Measurements from ENCODE around the gene DPP6. TPM values are rescaled to one million over a fixed set of nuclear protein-coding genes. Genes with fewer than 3 reads are reported as not detected.

The DPP6 gene
- total RNA-seq, 2 experiments from 2014 or later, result not detected

DNA sequence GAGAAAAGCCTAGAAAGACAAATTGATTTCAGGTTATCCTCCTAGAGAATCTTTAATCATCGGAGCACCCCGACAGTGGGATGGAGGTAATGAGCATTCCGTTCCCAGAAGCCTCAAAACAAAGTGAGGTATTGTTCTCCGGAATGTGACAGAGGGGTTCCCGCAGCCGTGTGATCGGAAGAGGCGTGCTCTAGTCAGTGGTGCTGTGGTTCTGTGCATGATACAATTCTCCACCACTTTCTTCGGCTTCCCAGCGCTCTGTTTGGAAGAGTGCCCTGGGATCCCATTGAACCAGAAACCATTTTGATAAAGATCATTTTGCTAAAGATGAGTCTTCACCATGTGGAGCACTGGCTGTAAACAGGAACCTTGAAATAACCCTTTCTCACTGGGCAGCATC is 516.1 kb downstream of the DPP6 start:
- H3K4me1 ChIP-seq (ENCODE audit: insufficient read depth, low read length), result no peaks in the 10 kb centered on the region
- no peaks in the 10 kb centered on the region for H3K9me3 Mint-ChIP-seq
- ATAC-seq (ENCODE audit: poor library complexity), result no peak
- no peaks in the 10 kb centered on the region for H3K27me3 Mint-ChIP-seq
- no peak for DNase-seq
- H3K27me3 ChIP-seq (ENCODE audit: control insufficient read depth in 1 of 2, insufficient read depth in 2 of 2, low read length in 2 of 2), result no peaks in the 10 kb centered on the region
- H3K4me3 ChIP-seq (ENCODE audit: low read length), result no peak overlapping the region
- POLR2A ChIA-PET, result no interaction called here
- intact Hi-C loops (cut with DNase I, micrococcal nuclease), result no loop called here
- CTCF ChIA-PET, result no interaction called here
- peaks cover 0 to 16% of the 10 kb centered on the region in 2 experiments for H3K9me3 ChIP-seq (ENCODE audit: control insufficient read depth in 1 of 2, insufficient read depth in 1 of 2, low read length in 2 of 2)
- no peaks in the 10 kb centered on the region for H3K4me1 Mint-ChIP-seq (ENCODE audit: low read depth)
- no peak overlapping the region for H3K27ac Mint-ChIP-seq
- TF ChIP-seq, protein P1, sequence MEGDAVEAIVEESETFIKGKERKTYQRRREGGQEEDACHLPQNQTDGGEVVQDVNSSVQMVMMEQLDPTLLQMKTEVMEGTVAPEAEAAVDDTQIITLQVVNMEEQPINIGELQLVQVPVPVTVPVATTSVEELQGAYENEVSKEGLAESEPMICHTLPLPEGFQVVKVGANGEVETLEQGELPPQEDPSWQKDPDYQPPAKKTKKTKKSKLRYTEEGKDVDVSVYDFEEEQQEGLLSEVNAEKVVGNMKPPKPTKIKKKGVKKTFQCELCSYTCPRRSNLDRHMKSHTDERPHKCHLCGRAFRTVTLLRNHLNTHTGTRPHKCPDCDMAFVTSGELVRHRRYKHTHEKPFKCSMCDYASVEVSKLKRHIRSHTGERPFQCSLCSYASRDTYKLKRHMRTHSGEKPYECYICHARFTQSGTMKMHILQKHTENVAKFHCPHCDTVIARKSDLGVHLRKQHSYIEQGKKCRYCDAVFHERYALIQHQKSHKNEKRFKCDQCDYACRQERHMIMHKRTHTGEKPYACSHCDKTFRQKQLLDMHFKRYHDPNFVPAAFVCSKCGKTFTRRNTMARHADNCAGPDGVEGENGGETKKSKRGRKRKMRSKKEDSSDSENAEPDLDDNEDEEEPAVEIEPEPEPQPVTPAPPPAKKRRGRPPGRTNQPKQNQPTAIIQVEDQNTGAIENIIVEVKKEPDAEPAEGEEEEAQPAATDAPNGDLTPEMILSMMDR (IDR thresholded peaks at IDR 0.05), result no peak
- H3K36me3 ChIP-seq (ENCODE audit: insufficient read depth, low read length), result no peaks in the 10 kb centered on the region
- H3K4me3 Mint-ChIP-seq, result no peak overlapping the region
- no peaks in the 10 kb centered on the region for H3K36me3 Mint-ChIP-seq (ENCODE audit: low read depth)
- no peak overlapping the region for H3K27ac ChIP-seq (ENCODE audit: low read depth in 1 of 2, low read length in 2 of 2)

DNA sequence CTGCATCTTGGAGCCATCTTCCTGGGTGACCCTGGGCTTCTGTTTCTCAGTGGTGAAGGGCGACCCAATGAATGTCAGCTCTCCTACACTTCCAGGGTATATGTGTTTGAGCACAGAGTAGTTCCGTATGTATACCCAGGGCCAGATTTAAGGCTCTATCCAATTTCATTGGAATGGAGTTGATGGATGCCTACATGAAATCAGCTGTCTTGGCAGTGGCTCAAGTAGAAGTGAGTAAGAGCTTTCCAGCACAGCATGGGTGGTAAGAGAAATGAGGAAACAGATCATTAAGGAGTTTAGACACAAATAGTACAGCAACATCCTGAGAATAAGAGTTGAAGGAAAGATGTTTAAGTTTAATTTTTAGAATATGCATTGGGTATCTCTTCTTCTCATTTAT is 517.7 kb downstream of the DPP6 start:
- Histone ChIP-seq H3K36me3 (ENCODE audit: insufficient read depth, low read length) (no peaks in the 10 kb centered on the region), H3K4me3 (ENCODE audit: low read length) (no peak overlapping the region), H3K27me3 (ENCODE audit: control insufficient read depth in 1 of 2, insufficient read depth in 2 of 2, low read length in 2 of 2) (no peaks in the 10 kb centered on the region), H3K4me1 (ENCODE audit: insufficient read depth, low read length) (no peaks in the 10 kb centered on the region), H3K9me3 (ENCODE audit: control insufficient read depth in 1 of 2, insufficient read depth in 1 of 2, low read length in 2 of 2) (peaks cover 0 to 24% of the 10 kb centered on the region in 2 experiments), H3K27ac (ENCODE audit: low read depth in 1 of 2, low read length in 2 of 2) (no peak overlapping the region)
- Mint-ChIP-seq H3K27me3 (no peaks in the 10 kb centered on the region), H3K9me3 (no peaks in the 10 kb centered on the region), H3K4me1 (ENCODE audit: low read depth) (no peaks in the 10 kb centered on the region), H3K36me3 (ENCODE audit: low read depth) (no peaks in the 10 kb centered on the region), H3K4me3 (no peak overlapping the region), H3K27ac (no peak overlapping the region)
- intact Hi-C loops (cut with DNase I, micrococcal nuclease), result no loop called here
- no peak for DNase-seq
- ChIA-PET CTCF (no interaction called here), POLR2A (no interaction called here)
- no peak for ATAC-seq (ENCODE audit: poor library complexity)
- TF ChIP-seq, protein P1 (IDR thresholded peaks at IDR 0.05), result no peak

DNA sequence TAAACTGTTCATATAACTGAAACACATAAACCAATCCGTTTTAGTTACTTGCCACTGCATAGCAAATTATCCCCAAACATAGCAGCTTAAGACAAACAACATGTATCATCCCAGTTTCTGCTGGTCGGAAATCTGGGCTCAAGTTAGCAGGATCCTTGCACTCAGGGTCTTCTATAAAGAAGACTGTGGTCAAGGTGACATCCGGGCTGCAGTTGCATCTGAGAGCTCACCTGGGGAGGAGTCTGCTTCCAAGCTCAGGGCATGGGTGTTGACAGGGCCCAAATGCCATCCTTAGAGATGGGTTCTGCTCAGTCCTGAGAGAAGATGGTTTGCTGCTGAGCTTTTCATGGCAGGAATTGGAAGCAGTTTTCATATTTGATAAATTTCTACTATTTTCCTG is 519.6 kb downstream of the DPP6 start:
- H3K9me3 ChIP-seq (ENCODE audit: control insufficient read depth in 1 of 2, insufficient read depth in 1 of 2, low read length in 2 of 2), result peaks cover 0 to 30% of the 10 kb centered on the region in 2 experiments
- no peaks in the 10 kb centered on the region for H3K9me3 Mint-ChIP-seq
- no peak overlapping the region for H3K4me3 ChIP-seq (ENCODE audit: low read length)
- TF ChIP-seq, protein P1 (IDR thresholded peaks at IDR 0.05), result no peak
- no peak overlapping the region for H3K27ac Mint-ChIP-seq
- H3K36me3 ChIP-seq (ENCODE audit: insufficient read depth, low read length), result no peaks in the 10 kb centered on the region
- intact Hi-C loops (cut with DNase I, micrococcal nuclease), result no loop called here
- DNase-seq, result no peak
- no peaks in the 10 kb centered on the region for H3K27me3 ChIP-seq (ENCODE audit: control insufficient read depth in 1 of 2, insufficient read depth in 2 of 2, low read length in 2 of 2)
- H3K36me3 Mint-ChIP-seq (ENCODE audit: low read depth), result no peaks in the 10 kb centered on the region
- H3K27me3 Mint-ChIP-seq, result no peaks in the 10 kb centered on the region
- no peak for ATAC-seq (ENCODE audit: poor library complexity)
- no peak overlapping the region for H3K4me3 Mint-ChIP-seq
- ChIA-PET POLR2A (no interaction called here), CTCF (no interaction called here)
- H3K4me1 ChIP-seq (ENCODE audit: insufficient read depth, low read length), result no peaks in the 10 kb centered on the region
- no peaks in the 10 kb centered on the region for H3K4me1 Mint-ChIP-seq (ENCODE audit: low read depth)
- H3K27ac ChIP-seq (ENCODE audit: low read depth in 1 of 2, low read length in 2 of 2), result no peak overlapping the region

All from CD4-positive, alpha-beta T cell (primary cell).